Epidermal melanocyte (primary cell): ENCODE results near the gene LILRB2.
"Not testable (repeated sequence)": the region's sequence is repeated elsewhere in the genome, so short reads cannot be mapped to it uniquely, and the experiment has no call there.

ENCODE experiments used
- DNase-seq: peaks from one replicate; pipeline ENCODE4 v3.0.0; 2011; ENCODE audit warnings: low spot score; ENCODE audit not compliant: insufficient read length

Gene LILRB2

GRCh38 chr19:54242234-54242633 lies 38.7 kb downstream of the LILRB2 start:
- DNase-seq: not testable (repeated sequence)

- DNase-seq: not testable (repeated sequence)
These were observed 40.3 kb downstream of the LILRB2 start for GRCh38 chr19:54240372-54241336.

GRCh38 chr19:54239491-54240371 lies 41.2 kb downstream of the LILRB2 start:
- not testable (repeated sequence) for DNase-seq

GRCh38 chr19:54233941-54234340 lies 47.0 kb downstream of the LILRB2 start:
- no peak for DNase-seq

- no peak for DNase-seq
These were observed 49.6 kb downstream of the LILRB2 start for GRCh38 chr19:54231077-54231931.

- DNase-seq: no peak
These were observed 50.9 kb downstream of the LILRB2 start for GRCh38 chr19:54230031-54230430.

GRCh38 chr19:54229146-54229545 lies 51.8 kb downstream of the LILRB2 start:
- DNase-seq: no peak

GRCh38 chr19:54224619-54225018 lies 56.3 kb downstream of the LILRB2 start:
- not testable (repeated sequence) for DNase-seq

- DNase-seq: not testable (repeated sequence)
These were observed 57.0 kb downstream of the LILRB2 start for GRCh38 chr19:54223937-54224281.
